Lower lobe of right lung (tissue), 2 donors: ENCODE measurements around the gene KAT2A. TPM values are rescaled to one million over a fixed set of nuclear protein-coding genes. Genes with fewer than 3 reads are reported as not detected.

Source experiments
- ATAC-seq, 2 donors: fragments of 200-7000 bp; cut with Tn5 transposase; one replicate each; pipeline ENCODE4 v1.9.1; 2020 to 2022; ENCODE audit warnings: mild to moderate bottlenecking in 2 of 2, moderate library complexity in 2 of 2
- DNase-seq: peaks from one replicate; pipeline ENCODE4 v3.0.0-alpha.2; 2020
- H3K27ac ChIP-seq: fragments of 200-600 bp; one replicate; pipeline ENCODE4 v1.8.0; 2022
- H3K27me3 ChIP-seq: fragments of 200-600 bp; one replicate; pipeline ENCODE4 v1.8.0; 2022; ENCODE audit warnings: low read depth
- H3K36me3 ChIP-seq: fragments of 200-600 bp; one replicate; pipeline ENCODE4 v1.8.0; 2022; ENCODE audit warnings: mild to moderate bottlenecking
- H3K4me1 ChIP-seq: fragments of 200-600 bp; one replicate; pipeline ENCODE4 v1.8.0; 2022
- H3K4me3 ChIP-seq: fragments of 200-600 bp; one replicate; pipeline ENCODE4 v1.8.0; 2022; ENCODE audit warnings: mild to moderate bottlenecking
- H3K9me3 ChIP-seq: fragments of 200-600 bp; one replicate; pipeline ENCODE4 v1.8.0; 2022
- intact Hi-C: fragments of 100-400 bp; cut with DNase I; formaldehyde crosslinking; loops from one replicate; pipeline ENCODE4 v1.11.0; 2022
- total RNA-seq: library from RNA; stranded (reverse); fragmentation: NEBNext Ultra II Directional; extraction: Animal tissue kit (Norgen Biotek cat#: 25700); gene quantifications from one replicate; pipeline ENCODE4 v1.2.1, GENCODE V29; 2021
- TF ChIP-seq, protein P1 (sequence below): fragments of 200-600 bp; IDR thresholded peaks from one replicate; pipeline ENCODE4 v1.8.0; 2022; ENCODE audit warnings: antibody characterized with exemption, mild to moderate bottlenecking
- donor health status: DM: no; HTN: yes; CAD: no; lungs with severe emphysema.

The KAT2A gene
- total RNA-seq, 1 donor from 2014 or later, result 41.6 TPM

DNA sequence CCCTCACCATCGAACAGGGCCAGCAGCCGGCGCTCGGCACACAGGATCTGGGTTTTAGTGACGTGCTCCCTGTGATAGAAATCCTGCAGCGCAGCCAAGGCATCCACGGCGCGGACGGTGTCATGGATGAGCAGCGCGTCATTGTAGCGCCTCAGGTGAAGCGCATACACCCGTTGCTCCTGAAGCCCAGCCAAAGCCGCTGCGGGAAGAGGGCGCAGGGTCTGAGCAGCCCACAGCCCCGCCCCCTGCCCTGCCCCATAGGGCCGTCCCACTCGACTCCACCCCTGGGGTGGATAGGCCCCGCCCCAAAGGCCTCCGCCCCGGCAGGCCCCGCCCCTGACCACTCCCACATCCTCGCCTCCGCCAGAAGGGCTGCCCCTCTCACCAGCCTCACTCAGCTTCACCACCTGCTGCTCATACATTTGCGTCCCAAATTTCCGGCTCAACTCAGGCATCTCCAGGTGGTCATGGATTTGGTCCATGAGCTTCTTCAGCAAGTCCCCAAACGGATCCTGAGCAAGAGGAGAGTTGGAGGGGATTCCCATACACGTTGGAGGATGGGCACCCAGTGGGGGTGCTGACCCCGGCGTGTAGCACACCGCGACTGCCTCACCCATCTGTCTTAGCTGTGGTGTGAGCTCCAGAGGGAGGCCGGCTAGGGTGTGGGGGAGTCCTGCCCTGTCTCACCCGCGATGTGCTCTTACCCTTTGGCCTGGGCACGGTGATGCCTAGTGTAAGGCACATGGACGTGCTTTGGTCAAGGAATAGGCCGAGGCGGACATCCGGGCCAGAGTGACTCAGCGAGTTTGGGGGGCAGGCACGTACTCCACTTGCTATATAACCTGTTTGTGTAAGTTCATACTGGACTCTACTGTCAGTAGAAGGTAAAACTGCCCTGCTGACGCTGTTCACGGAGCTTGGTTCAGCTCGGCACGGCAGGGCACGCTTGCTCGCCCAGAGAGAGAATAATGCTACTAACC is 13.3 kb downstream of the KAT2A start:
- ATAC-seq (peak; percentile 65 to 79), DNase-seq (peak; percentile 87)
- no peak overlapping the region for H3K27ac ChIP-seq
- H3K36me3 ChIP-seq, result peaks cover 52% of the 10 kb centered on the region
- peak overlapping the region; percentile 35 for H3K4me3 ChIP-seq
- intact Hi-C loops, result no loop called here
- no peaks in the 10 kb centered on the region for H3K27me3 ChIP-seq
- peaks cover 13% of the 10 kb centered on the region for H3K4me1 ChIP-seq
- H3K9me3 ChIP-seq, result no peaks in the 10 kb centered on the region
- TF ChIP-seq, protein P1, sequence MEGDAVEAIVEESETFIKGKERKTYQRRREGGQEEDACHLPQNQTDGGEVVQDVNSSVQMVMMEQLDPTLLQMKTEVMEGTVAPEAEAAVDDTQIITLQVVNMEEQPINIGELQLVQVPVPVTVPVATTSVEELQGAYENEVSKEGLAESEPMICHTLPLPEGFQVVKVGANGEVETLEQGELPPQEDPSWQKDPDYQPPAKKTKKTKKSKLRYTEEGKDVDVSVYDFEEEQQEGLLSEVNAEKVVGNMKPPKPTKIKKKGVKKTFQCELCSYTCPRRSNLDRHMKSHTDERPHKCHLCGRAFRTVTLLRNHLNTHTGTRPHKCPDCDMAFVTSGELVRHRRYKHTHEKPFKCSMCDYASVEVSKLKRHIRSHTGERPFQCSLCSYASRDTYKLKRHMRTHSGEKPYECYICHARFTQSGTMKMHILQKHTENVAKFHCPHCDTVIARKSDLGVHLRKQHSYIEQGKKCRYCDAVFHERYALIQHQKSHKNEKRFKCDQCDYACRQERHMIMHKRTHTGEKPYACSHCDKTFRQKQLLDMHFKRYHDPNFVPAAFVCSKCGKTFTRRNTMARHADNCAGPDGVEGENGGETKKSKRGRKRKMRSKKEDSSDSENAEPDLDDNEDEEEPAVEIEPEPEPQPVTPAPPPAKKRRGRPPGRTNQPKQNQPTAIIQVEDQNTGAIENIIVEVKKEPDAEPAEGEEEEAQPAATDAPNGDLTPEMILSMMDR, result no peak

DNA sequence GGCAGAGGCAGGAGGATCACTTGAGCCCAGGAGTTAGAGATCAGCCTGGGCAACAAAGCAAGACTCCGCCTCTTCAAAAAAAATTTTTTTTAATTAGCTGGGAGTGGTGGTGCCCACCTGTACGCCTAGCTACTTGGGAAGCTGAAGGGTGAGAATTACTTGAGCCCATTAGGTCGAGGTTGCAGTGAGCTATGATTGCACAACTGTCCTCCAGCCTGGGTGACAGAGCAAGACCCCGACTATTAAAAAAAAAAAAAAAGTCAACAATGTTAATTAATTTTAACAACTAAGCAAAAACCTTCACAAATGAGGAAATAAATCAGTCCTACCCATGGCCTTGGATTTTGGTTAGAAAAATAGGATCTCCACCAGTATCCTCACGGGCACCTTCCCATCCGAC is 14.0 kb downstream of the KAT2A start:
- ATAC-seq (no peak), DNase-seq (no peak)
- H3K36me3 ChIP-seq, result peaks cover 52% of the 10 kb centered on the region
- H3K27ac ChIP-seq, result no peak overlapping the region
- TF ChIP-seq, protein P1, result no peak
- peak overlapping the region; percentile 35 for H3K4me3 ChIP-seq
- intact Hi-C loops, result no loop called here
- H3K4me1 ChIP-seq, result peaks cover 11% of the 10 kb centered on the region
- H3K27me3 ChIP-seq, result no peaks in the 10 kb centered on the region
- H3K9me3 ChIP-seq, result no peaks in the 10 kb centered on the region

DNA sequence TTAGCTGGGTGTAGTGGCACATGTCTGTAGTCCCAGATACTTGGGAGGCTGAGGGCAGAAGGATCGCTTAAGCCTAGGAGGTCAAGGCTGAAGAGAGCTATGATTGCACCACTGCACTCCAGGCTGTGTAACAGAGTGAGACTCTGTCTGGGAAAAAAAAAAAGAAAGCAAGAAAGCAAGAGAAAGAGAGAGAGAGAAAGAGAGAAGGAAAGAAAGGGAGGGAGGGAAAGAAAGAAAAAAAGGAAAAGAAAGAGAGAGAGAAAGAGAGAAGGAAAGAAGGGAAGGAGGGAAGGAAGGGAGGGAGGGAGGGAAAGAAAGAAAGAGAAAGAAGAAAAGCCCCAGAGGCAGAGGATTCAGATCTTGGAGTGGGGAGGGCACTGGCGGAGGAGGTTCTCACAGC is 15.2 kb downstream of the KAT2A start:
- DNase-seq (no peak), ATAC-seq (no peak)
- H3K27me3 ChIP-seq, result no peaks in the 10 kb centered on the region
- TF ChIP-seq, protein P1, result no peak
- H3K27ac ChIP-seq, result no peak overlapping the region
- intact Hi-C loops, result no loop called here
- H3K9me3 ChIP-seq, result no peaks in the 10 kb centered on the region
- H3K36me3 ChIP-seq, result peaks cover 52% of the 10 kb centered on the region
- H3K4me3 ChIP-seq, result no peak overlapping the region
- H3K4me1 ChIP-seq, result peaks cover under 1% of the 10 kb centered on the region

DNA sequence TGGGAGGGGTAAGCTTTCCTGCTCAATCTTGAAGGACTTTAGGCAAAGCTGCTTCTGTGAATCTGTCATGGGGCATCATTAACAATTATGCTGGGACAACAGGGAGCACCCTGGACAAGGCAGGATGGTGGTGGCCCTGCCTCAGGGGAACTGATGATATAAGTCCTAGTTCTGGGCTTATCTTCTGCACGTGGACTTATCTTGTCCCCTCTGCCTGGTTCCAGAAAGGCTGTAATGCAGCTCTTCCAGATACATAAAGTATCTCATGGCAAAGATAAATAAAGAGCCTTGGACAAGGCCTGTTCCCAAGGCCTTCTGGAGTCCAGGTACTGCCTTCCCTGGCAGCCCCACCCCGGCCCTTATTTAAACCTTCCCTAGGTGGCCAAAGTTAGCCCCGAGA is 16.9 kb downstream of the KAT2A start:
- intact Hi-C loops, result no loop called here
- peaks cover 52% of the 10 kb centered on the region for H3K36me3 ChIP-seq
- DNase-seq (no peak), ATAC-seq (no peak)
- H3K27me3 ChIP-seq, result no peaks in the 10 kb centered on the region
- H3K27ac ChIP-seq, result no peak overlapping the region
- H3K9me3 ChIP-seq, result no peaks in the 10 kb centered on the region
- no peaks in the 10 kb centered on the region for H3K4me1 ChIP-seq
- TF ChIP-seq, protein P1, result no peak
- H3K4me3 ChIP-seq, result no peak overlapping the region

DNA sequence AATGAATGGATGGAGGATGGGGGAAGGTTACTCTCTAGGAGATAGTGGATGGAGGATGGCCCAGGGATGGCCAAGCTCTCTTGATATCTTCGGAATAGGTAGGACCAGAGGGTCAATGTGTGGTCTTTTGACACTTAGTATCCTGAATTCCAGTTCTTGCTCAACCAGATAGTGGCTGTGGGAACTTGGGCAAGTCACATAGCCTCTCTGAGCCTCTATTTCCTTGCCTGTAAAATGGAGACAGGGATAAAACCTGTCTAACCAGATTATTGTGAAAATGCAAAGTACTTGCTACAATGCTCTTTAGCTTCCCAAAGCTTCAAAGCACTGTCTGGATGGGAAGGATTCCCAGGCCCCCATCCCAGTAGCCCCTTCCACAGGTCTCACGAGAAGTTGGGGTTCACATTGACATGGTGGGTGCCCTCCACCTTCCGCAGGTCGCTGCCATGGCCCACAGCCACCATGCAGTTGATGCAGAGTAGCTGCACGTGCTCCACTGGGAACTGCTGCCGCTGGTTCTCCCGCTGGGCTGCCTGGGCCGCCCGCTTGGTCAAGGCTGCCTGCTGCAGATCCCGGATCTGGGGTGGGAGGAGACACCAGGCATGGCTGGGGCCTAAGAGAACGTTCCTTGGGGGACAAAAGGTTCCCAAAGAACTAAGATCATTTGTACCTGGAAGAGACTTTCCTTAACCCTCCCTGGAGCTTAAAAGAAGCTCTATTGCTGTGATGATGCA is 17.8 kb downstream of the KAT2A start:
- Histone ChIP-seq H3K4me1 (peaks cover 1% of the 10 kb centered on the region), H3K4me3 (no peak overlapping the region), H3K27me3 (peaks cover under 1% of the 10 kb centered on the region), H3K36me3 (peaks cover 43% of the 10 kb centered on the region), H3K9me3 (no peaks in the 10 kb centered on the region), H3K27ac (no peak overlapping the region)
- DNase-seq (no peak), ATAC-seq (no peak)
- intact Hi-C loops, result no loop called here
- TF ChIP-seq, protein P1, result no peak
